Sigmoid colon (tissue), 4 donors: Measurements from ENCODE around the gene RHOT1.

Source experiments
- CTCF ChIP-seq, 4 experiments: fragments of 450-650 bp in 3 of 4; fragments of 200-600 bp in 1 of 4; IDR thresholded peaks; one replicate each; pipeline ENCODE4 v1.5.1; 2016 to 2019; ENCODE audit warnings: antibody characterized with exemption in 4 of 4, mild to moderate bottlenecking in 3 of 4, moderate library complexity in 2 of 4
- EP300 ChIP-seq, 4 donors: sonication (generic); formaldehyde crosslinking; IDR thresholded peaks; one replicate each; pipeline ENCODE4 v1.6.1; 2017; ENCODE audit warnings: antibody characterized with exemption in 4 of 4

- no peak for TF ChIP-seq CTCF (IDR thresholded peaks at IDR 0.05)
- no peak for TF ChIP-seq EP300 (IDR thresholded peaks at IDR 0.05)
Observed at GRCh38 chr17:32226886-32227285, 84.6 kb downstream of the RHOT1 start.
